Endodermal cell (in vitro differentiated cells): Measurements from ENCODE around the gene EPHB3. TPM values are rescaled to one million over a fixed set of nuclear protein-coding genes. Genes with fewer than 3 reads are reported as not detected.
A peak's percentile ranks its signal among the peaks of the same experiment; 100 is the strongest.
"Not testable (repeated sequence)": the region's sequence is repeated elsewhere in the genome, so short reads cannot be mapped to it uniquely, and the experiment has no call there.

Experiments
- DNase-seq: peaks from one replicate; pipeline ENCODE4 v3.0.0-alpha.2; 2017
- H3K27ac ChIP-seq: 2 replicates; pipeline ENCODE4 v1.5.1; 2013; ENCODE audit warnings: mild to moderate bottlenecking, low read depth, low read length, moderate library complexity
- H3K27me3 ChIP-seq: 2 replicates; pipeline ENCODE4 v1.6.1; 2013; ENCODE audit warnings: mild to moderate bottlenecking, low read length, moderate library complexity; ENCODE audit not compliant: insufficient read depth, control insufficient read depth, poor library complexity, severe bottlenecking
- H3K36me3 ChIP-seq: 2 replicates; pipeline ENCODE4 v1.7.0; 2013; ENCODE audit warnings: mild to moderate bottlenecking, low read length, moderate library complexity; ENCODE audit not compliant: control insufficient read depth, insufficient read depth
- H3K4me1 ChIP-seq: one replicate; pipeline ENCODE4 v1.7.0; 2013; ENCODE audit warnings: low read length; ENCODE audit not compliant: control insufficient read depth, insufficient read depth
- H3K4me3 ChIP-seq: 2 replicates; pipeline ENCODE4 v1.5.1; 2013; ENCODE audit warnings: mild to moderate bottlenecking, low read length, moderate library complexity
- H3K9ac ChIP-seq: 2 replicates; pipeline ENCODE4 v1.6.1; 2013; ENCODE audit warnings: mild to moderate bottlenecking, low read length, moderate library complexity; ENCODE audit not compliant: poor library complexity, severe bottlenecking; ENCODE audit errors: extremely low read depth
- H3K9me3 ChIP-seq: 2 replicates; pipeline ENCODE4 v1.6.1; 2013; ENCODE audit warnings: mild to moderate bottlenecking, low read length, moderate library complexity; ENCODE audit not compliant: control insufficient read depth
- H3K27ac Mint-ChIP-seq: 2 replicates; pipeline ENCODE4 v1.8.0; 2020; ENCODE audit warnings: mixed read lengths
- H3K27me3 Mint-ChIP-seq: 2 replicates; pipeline ENCODE4 v1.8.0; 2021; ENCODE audit warnings: mild to moderate bottlenecking, mixed read lengths; ENCODE audit not compliant: insufficient read depth
- H3K36me3 Mint-ChIP-seq: 2 replicates; pipeline ENCODE4 v1.8.0; 2020; ENCODE audit warnings: low read depth, mixed read lengths
- H3K4me1 Mint-ChIP-seq: 2 replicates; pipeline ENCODE4 v1.8.0; 2020; ENCODE audit warnings: mixed read lengths
- H3K4me3 Mint-ChIP-seq: 2 replicates; pipeline ENCODE4 v1.8.0; 2020; ENCODE audit warnings: mild to moderate bottlenecking, moderate library complexity, mixed read lengths
- H3K9me3 Mint-ChIP-seq: 2 replicates; pipeline ENCODE4 v1.8.0; 2020; ENCODE audit warnings: mild to moderate bottlenecking, mixed read lengths
- CTCF ChIP-seq: fragments of 200-600 bp; sonication (generic); conservative IDR thresholded peaks from 2 replicates; pipeline ENCODE4 v1.5.0; 2021; ENCODE audit warnings: antibody characterized with exemption, mild to moderate bottlenecking
- WGBS, 2 experiments: methylation state at CpG; one replicate each; pipeline versions ENCODE4 v1.1.5 to v1.1.7; 2013; ENCODE audit warnings: missing lambda C conversion rate in 2 of 2, mixed read lengths in 1 of 2; ENCODE audit not compliant: insufficient coverage in 1 of 2, insufficient read length in 1 of 2; 5-methylcytosine and 5-hydroxymethylcytosine counted together
- total RNA-seq, 2 donors: library from RNA; stranded (reverse); fragmentation: NEBNext Ultra II Directional in 1 of 2; extraction: Animal tissue kit (Norgen Biotek cat#: 25700) in 1 of 2; gene quantifications; 2 replicates in 1 of 2; 3 replicates in 1 of 2; pipeline ENCODE4 v1.2.1, GENCODE V29; 2021

The EPHB3 gene
- total RNA-seq, 2 donors from 2014 or later = 32.7 to 36.9 TPM

GRCh38 chr3:184616436-184616835 lies 54.9 kb downstream of the EPHB3 start:
- H3K27me3 Mint-ChIP-seq = peaks cover 30% of the 10 kb centered on the region
- no peak overlapping the region for H3K27ac Mint-ChIP-seq
- Histone ChIP-seq H3K9me3 (no peaks in the 10 kb centered on the region), H3K27ac (peak overlapping the region; percentile 85), H3K9ac (no peak overlapping the region), H3K4me3 (no peak overlapping the region), H3K36me3 (no peaks in the 10 kb centered on the region), H3K27me3 (peaks cover 8% of the 10 kb centered on the region), H3K4me1 (peaks cover 4% of the 10 kb centered on the region)
- no peak overlapping the region for H3K4me3 Mint-ChIP-seq
- 58 to 93% methylated on average over 4 to 5 of the region's 5 CpGs for WGBS, 2 experiments
- no peak for TF ChIP-seq CTCF
- H3K4me1 Mint-ChIP-seq = peaks cover 16% of the 10 kb centered on the region
- H3K36me3 Mint-ChIP-seq = no peaks in the 10 kb centered on the region
- no peaks in the 10 kb centered on the region for H3K9me3 Mint-ChIP-seq
- no peak for DNase-seq

GRCh38 chr3:184617306-184617705 lies 55.7 kb downstream of the EPHB3 start:
- not testable (repeated sequence) for H3K27ac ChIP-seq, H3K4me1 ChIP-seq, DNase-seq, H3K9ac ChIP-seq, H3K4me3 ChIP-seq, H3K27me3 ChIP-seq, H3K36me3 Mint-ChIP-seq, H3K36me3 ChIP-seq, H3K9me3 Mint-ChIP-seq, H3K9me3 ChIP-seq, H3K27ac Mint-ChIP-seq, H3K4me3 Mint-ChIP-seq
- 90 to 97% methylated on average over 4 of the region's 4 CpGs for WGBS, 2 experiments
- peaks cover 30% of the 10 kb centered on the region for H3K27me3 Mint-ChIP-seq
- H3K4me1 Mint-ChIP-seq = peaks cover 16% of the 10 kb centered on the region

GRCh38 chr3:184618811-184619210 lies 57.2 kb downstream of the EPHB3 start:
- no peak overlapping the region for H3K9ac ChIP-seq
- no peak overlapping the region for H3K27ac ChIP-seq
- no peak for DNase-seq
- TF ChIP-seq CTCF = no peak
- H3K9me3 Mint-ChIP-seq = no peaks in the 10 kb centered on the region
- H3K4me3 Mint-ChIP-seq = no peak overlapping the region
- no peaks in the 10 kb centered on the region for H3K36me3 ChIP-seq
- H3K4me3 ChIP-seq = no peak overlapping the region
- peaks cover 11% of the 10 kb centered on the region for H3K4me1 Mint-ChIP-seq
- peaks cover 27% of the 10 kb centered on the region for H3K27me3 Mint-ChIP-seq
- 79 to 87% methylated on average over 4 to 7 of the region's 7 CpGs for WGBS, 2 experiments
- peaks cover 4% of the 10 kb centered on the region for H3K4me1 ChIP-seq
- H3K27me3 ChIP-seq = peaks cover 8% of the 10 kb centered on the region
- no peak overlapping the region for H3K27ac Mint-ChIP-seq
- H3K9me3 ChIP-seq = no peaks in the 10 kb centered on the region
- H3K36me3 Mint-ChIP-seq = no peaks in the 10 kb centered on the region

- WGBS, 2 experiments = 56 to 61% methylated on average over 3 of the region's 3 CpGs
- no peak for DNase-seq
- Mint-ChIP-seq H3K27ac (no peak overlapping the region), H3K9me3 (no peaks in the 10 kb centered on the region), H3K27me3 (peaks cover 27% of the 10 kb centered on the region), H3K36me3 (no peaks in the 10 kb centered on the region), H3K4me1 (peaks cover 10% of the 10 kb centered on the region), H3K4me3 (no peak overlapping the region)
- no peak overlapping the region for H3K4me3 ChIP-seq
- peaks cover 4% of the 10 kb centered on the region for H3K4me1 ChIP-seq
- no peak overlapping the region for H3K9ac ChIP-seq
- H3K36me3 ChIP-seq = no peaks in the 10 kb centered on the region
- no peaks in the 10 kb centered on the region for H3K9me3 ChIP-seq
- no peak for TF ChIP-seq CTCF
- no peak overlapping the region for H3K27ac ChIP-seq
- peaks cover 8% of the 10 kb centered on the region for H3K27me3 ChIP-seq
Measured at GRCh38 chr3:184619369-184619768, 57.8 kb downstream of the EPHB3 start.
